ENCODE results near the gene SMCO2. TPM values are rescaled to one million over a fixed set of nuclear protein-coding genes. Genes with fewer than 3 reads are reported as not detected.

Gene SMCO2
- total RNA-seq, 4 donors from 2014 or later: 1.4 to 3.8 (median 1.5) TPM; not detected in 1

- TF ChIP-seq POLR2A (IDR thresholded peaks at IDR 0.05) (no peak), CTCF (IDR thresholded peaks at IDR 0.05) (no peak)
- 74 to 80% methylated on average over 6 of the region's 6 CpGs for WGBS, 2 donors
- DNase-seq: no peak
Measured at GRCh38 chr12:27451036-27451825, 4.7 kb downstream of the SMCO2 start.

DNA sequence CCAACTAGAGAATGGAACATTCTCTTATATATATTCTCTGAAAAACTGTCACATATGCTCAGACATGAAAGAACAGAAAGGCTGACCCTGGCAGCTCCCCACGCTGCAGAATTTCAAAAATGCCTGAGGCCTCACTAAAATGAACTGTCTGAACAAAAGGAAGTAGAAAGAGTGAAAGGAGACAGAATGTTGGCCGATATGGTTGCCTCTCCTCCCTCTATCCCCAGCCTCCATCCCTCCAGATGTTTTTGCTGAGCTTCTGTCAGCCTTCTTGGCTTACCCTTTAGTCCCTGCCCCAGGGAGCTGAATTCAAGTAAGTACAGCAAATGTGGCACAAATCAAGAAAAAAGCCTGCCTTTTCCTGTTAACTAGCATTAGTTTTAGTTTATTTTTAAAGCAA lies 6.9 kb downstream of the SMCO2 start:
- TF ChIP-seq CTCF (IDR thresholded peaks at IDR 0.05): no peak
- no peak for TF ChIP-seq POLR2A (IDR thresholded peaks at IDR 0.05)
- intact Hi-C loops (cut with DNase I): no loop called here
- H3K27ac ChIP-seq: no peak overlapping the region
- no peaks in the 10 kb centered on the region for H3K36me3 ChIP-seq
- no peaks in the 10 kb centered on the region for H3K9me3 ChIP-seq
- WGBS, 2 donors: 23 to 29% methylated on average over 2 of the region's 2 CpGs
- no peak overlapping the region for H3K4me3 ChIP-seq
- H3K4me1 ChIP-seq: no peaks in the 10 kb centered on the region
- no peaks in the 10 kb centered on the region for H3K27me3 ChIP-seq
- DNase-seq: no peak

More at GRCh38 chr12:27451036-27451825, 4.7 kb downstream of the SMCO2 start:
- Histone ChIP-seq H3K4me3 (no peak overlapping the region), H3K9me3 (peaks cover 0 to 1% (median 0%) of the 10 kb centered on the region in 3 donors), H3K4me1 (no peaks in the 10 kb centered on the region), H3K27me3 (no peaks in the 10 kb centered on the region), H3K27ac (no peak overlapping the region), H3K36me3 (no peaks in the 10 kb centered on the region)
- intact Hi-C loops (cut with DNase I): no loop called here

DNA sequence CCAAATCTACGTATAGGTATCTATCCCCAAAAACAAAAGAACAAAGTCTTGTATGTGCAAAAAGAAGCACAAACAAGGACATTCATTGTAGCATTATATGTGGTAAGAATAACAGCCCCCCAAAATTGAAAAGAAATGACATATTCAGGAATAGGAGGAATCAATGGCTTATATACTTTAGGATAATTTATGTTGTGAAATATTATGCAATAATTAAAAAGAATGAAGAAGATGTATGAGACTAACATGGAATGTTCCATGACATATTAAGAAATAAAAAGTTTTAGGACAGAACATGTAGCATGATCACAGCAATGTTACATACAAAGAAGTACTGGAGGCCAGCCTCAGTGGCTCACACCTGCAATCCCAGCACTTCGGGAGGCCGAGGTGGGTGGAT lies 9.1 kb downstream of the SMCO2 start:
- Histone ChIP-seq H3K27me3 (no peaks in the 10 kb centered on the region), H3K27ac (no peak overlapping the region), H3K36me3 (no peaks in the 10 kb centered on the region), H3K9me3 (no peaks in the 10 kb centered on the region), H3K4me1 (peaks cover 0 to 6% (median 6%) of the 10 kb centered on the region in 3 donors), H3K4me3 (no peak overlapping the region)
- intact Hi-C loops (cut with DNase I): no loop called here
- TF ChIP-seq CTCF (IDR thresholded peaks at IDR 0.05) (no peak), POLR2A (IDR thresholded peaks at IDR 0.05) (no peak)
- DNase-seq: no peak
- 92 to 93% methylated on average over 3 of the region's 3 CpGs for WGBS, 2 donors

GRCh38 chr12:27456618-27457017 lies 10.1 kb downstream of the SMCO2 start:
- 85 to 94% methylated on average over 1 to 2 of the region's 3 CpGs for WGBS, 2 donors
- intact Hi-C loops (cut with DNase I): no loop called here
- TF ChIP-seq CTCF (IDR thresholded peaks at IDR 0.05) (no peak), POLR2A (IDR thresholded peaks at IDR 0.05) (no peak)

DNA sequence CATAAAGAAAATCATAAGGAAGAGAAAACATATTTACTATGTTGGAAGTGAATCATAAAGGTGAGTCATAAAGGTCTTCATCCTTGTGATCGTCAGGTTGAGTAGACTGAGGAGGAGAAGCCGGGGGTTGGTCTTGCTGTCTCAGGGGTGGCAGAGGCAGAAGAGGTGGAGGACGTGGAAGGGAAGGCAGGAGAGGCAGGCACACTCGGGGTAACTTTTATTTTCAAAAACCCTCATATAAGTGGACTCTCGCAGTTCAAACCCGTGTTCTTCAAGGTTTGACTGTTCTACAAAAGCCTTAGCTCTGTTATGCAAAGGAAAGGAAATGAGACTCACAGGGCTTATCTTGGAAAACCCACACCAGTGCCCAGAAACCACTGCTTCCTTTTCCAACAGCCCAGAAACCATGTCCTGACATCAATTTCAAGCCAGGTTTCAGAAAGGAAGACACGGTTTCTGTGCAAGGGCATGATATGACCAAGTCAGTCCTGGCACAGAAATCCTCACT lies 14.0 kb downstream of the SMCO2 start:
- H3K36me3 ChIP-seq: no peaks in the 10 kb centered on the region
- DNase-seq: no peak
- no peak for TF ChIP-seq CTCF (IDR thresholded peaks at IDR 0.05)
- no peak for TF ChIP-seq POLR2A (IDR thresholded peaks at IDR 0.05)
- peak overlapping the region in 2 of 4 donors; percentile 12 to 18 for H3K27ac ChIP-seq
- H3K4me1 ChIP-seq: peaks cover 0 to 29% (median 12%) of the 10 kb centered on the region in 3 donors
- no peaks in the 10 kb centered on the region for H3K9me3 ChIP-seq
- intact Hi-C loops (cut with DNase I): no loop called here
- no peak overlapping the region for H3K4me3 ChIP-seq
- 31 to 41% methylated on average over 7 of the region's 7 CpGs for WGBS, 2 donors
- H3K27me3 ChIP-seq: no peaks in the 10 kb centered on the region

More at GRCh38 chr12:27456618-27457017, 10.1 kb downstream of the SMCO2 start:
- H3K27ac ChIP-seq: no peak overlapping the region
- no peaks in the 10 kb centered on the region for H3K27me3 ChIP-seq
- H3K36me3 ChIP-seq: no peaks in the 10 kb centered on the region
- no peak overlapping the region for H3K4me3 ChIP-seq
- no peaks in the 10 kb centered on the region for H3K9me3 ChIP-seq
- DNase-seq: no peak
- peaks cover 0 to 11% (median 9%) of the 10 kb centered on the region in 3 donors for H3K4me1 ChIP-seq

Data from esophagus squamous epithelium (tissue), 5 donors.